NCI-H526 (cell line): Measurements from ENCODE around the gene BANK1.

Experiments
- DNase-seq, 2 experiments: peaks; one replicate each; lab custom pipeline; 2025; lab: John Stamatoyannopoulos, UW

The BANK1 gene, protein sequence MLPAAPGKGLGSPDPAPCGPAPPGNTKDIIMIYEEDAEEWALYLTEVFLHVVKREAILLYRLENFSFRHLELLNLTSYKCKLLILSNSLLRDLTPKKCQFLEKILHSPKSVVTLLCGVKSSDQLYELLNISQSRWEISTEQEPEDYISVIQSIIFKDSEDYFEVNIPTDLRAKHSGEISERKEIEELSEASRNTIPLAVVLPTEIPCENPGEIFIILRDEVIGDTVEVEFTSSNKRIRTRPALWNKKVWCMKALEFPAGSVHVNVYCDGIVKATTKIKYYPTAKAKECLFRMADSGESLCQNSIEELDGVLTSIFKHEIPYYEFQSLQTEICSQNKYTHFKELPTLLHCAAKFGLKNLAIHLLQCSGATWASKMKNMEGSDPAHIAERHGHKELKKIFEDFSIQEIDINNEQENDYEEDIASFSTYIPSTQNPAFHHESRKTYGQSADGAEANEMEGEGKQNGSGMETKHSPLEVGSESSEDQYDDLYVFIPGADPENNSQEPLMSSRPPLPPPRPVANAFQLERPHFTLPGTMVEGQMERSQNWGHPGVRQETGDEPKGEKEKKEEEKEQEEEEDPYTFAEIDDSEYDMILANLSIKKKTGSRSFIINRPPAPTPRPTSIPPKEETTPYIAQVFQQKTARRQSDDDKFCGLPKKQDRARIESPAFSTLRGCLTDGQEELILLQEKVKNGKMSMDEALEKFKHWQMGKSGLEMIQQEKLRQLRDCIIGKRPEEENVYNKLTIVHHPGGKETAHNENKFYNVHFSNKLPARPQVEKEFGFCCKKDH

DNA sequence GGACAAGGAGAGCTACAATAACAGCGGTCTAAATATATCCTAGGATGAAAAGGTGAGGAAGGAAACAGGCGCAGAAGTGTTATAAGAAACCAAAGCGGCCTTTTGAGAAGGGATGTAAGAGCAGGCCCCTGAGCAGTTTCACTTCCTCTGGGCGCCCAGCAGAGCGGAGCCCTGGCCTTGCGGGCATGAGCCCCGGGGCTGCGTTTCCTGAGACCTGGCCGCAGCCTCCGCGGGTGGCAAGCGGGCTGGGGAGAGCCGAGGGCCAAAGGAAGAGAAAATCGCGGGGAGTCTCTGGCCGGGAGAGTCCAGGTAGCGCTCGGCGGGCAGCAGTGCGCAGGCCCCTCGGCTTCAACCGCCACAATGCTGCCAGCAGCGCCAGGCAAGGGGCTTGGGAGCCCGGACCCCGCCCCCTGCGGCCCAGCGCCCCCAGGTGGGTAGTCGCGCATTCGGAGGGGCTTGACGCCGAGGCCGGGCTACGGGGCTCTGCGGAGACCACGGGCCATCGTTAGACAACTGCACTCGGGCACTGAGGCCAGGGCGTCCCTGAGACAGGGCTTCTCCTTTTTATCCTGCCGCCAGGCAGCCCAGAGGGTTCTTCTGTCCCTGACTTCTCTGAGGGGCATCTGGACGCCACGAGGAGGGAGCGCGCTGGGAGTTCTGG lies at the start of gene BANK1:
Gene BANK1, plus strand, starts transcription at position 210 of the 661 bp plus-strand sequence. Its CDS starts 151 bp downstream, at position 361.
- peak; percentile 38 to 44 for DNase-seq

DNA sequence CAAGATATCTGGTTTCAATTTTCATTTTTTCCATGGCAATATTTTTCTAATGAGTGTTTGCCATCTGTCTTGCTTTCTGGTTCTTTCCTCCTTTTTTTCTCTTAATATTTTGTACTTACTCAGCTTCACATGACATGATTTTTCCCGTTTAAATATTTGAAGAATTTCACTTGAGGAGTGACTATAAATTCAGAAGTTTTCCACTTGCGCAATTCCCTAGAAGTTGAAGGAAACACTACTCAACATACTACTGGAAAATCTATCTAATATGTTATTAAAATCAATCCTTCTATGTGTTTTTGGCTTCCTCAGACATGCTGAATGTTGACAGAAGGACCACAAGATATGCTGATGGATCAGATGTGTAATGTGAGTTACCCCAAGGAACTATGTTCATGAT lies 36.8 kb upstream of the BANK1 start:
- no peak for DNase-seq

DNA sequence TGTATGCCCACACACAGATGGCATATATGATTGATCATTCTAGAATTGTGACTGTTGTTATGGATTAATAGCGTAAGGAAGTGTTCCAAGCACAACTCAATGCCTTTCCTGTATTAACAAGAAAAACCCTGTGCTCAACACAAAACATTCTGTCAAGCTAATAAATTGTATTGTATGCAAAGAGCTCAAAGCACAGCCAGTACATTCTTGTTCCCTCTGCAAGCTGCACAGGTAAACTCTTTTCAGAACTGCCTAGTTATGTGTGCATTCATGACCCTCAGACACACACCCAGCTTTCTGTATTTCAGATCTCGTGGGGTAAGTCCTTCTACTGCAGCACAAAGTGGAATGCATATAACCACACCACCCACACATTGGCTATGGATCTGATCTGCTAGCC lies 34.3 kb upstream of the BANK1 start:
- no peak for DNase-seq

DNA sequence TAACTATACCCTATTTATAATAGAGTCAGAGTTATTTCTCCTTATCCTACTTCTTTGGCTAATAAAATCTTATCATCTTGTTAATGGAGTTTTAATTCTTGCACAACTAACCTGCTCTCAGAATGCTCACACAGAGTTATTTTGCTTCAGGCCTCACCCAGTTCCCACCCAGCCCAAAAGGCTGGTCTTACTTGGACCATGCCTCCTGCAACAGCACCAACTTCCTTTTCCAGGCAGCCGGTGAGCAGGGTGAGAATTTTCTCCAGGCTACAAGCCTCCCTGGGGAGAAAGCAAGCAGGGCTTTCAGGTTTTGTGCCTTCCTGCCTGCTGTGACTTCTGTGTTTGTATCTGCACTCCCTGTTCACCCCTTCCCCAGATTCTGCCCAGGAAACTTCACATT lies 29.1 kb upstream of the BANK1 start:
- no peak for DNase-seq

DNA sequence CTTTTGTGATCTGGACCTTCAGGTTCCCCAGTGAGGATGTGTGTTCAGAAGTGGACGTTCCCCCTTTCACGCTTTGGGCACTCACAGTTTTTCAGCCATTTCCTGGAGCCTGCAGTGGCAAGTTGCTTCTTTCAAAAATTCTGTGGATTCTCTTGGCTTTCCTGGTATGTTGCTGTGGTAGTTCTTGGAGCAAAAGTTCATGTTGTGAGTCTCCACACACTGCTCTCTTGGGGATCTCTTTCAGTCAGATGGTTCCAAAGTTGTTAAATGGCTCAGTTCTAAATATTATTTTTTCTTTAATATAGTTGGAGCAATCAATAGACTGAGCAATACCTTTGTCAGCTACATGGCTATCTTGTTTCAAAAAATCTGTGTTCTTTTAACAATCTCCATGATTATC lies 28.5 kb upstream of the BANK1 start:
- DNase-seq, result no peak

DNA sequence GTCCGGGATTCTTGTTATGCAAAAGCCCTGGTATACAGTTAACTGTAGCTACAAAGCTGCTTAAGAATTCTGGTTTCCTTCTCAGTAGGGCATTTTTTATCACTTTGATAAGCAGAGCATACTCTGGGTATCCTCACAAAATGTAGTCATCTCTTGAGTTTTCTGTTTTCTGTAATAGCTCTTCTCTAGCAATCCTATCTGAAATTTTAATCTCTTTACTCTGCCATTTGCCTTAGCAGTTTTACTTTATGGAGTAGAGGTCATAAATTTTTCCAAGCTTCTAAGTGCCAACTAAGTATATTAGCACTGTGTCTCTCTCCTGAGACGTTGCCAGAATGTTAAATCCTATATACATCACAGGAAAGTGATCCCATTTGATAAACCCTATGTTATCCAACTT lies 28.0 kb upstream of the BANK1 start:
- DNase-seq, result no peak

DNA sequence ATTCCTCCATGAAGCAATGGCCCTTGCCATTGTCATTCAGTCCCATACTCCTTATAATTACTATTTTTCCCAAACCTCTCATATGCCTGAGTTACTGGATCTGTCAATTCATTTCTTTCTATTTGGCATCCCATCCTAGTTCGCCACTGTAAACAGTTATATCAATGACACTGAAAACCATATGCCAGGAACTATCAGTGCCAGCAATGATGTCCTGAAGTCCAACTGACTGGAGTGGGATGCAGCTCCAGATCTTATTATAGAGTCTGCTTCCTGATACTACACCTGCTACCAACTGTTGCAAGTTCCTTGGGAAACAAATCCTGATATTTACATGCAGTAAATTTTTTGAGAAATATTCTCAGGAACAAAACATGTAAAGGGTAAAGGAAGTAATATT lies 27.0 kb upstream of the BANK1 start:
- no peak for DNase-seq

DNA sequence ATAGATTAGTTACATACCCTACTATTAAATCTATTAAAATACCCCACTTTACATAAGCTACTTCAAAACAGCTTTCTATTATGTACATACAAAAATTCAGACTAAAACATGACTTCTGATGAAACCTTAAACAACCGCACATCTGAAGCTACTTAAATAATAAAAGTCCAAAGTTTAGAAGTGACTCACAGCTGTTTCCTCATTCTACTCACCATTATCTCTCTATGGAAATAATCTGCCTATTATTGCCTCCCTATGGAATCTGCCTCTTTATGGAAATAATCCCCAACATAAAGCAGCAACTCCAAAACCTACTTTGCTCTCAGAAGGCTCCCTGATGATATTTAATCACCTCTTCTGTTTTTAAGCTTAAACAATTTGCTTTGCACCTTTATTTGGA lies 15.7 kb upstream of the BANK1 start:
- no peak for DNase-seq

DNA sequence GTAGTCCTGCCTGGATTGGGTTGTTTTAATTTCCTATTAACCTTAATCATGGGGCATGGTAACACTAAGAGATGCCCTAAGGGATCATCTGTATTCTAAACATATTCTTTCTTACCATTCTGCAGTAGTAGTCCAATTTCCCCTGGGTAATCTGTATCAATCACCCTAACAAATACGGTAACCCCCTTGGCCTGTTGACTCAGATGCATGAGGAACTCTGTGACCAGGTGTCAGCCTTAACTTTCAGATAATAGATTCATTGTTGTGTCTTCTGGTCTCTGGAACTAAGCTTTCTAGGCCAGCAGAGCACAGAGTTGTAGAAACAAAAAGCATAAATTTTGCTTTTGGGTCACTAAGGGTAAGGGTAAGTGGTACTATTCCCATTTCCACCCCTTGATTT lies 13.1 kb upstream of the BANK1 start:
- peak in 1 of 2 experiments; percentile 1 for DNase-seq

DNA sequence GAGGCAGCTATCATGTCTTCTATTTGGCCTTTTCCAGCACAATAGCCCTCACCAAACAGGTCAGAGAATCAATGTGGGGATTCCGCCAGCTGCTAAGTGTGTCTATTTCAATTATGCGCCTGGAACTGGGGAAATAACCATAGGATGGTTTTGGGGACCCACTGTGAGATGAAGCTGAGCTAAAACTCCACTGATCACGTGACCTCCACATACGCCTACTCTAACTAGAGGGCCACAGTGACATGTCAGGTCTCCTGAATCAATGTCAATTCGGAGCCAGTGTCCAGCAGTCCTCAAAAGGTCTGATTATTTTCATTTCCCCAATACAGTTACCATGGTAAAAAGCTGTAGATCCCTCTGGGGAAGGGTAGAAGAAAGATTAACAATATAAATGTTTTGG lies 10.2 kb upstream of the BANK1 start:
- no peak for DNase-seq

DNA sequence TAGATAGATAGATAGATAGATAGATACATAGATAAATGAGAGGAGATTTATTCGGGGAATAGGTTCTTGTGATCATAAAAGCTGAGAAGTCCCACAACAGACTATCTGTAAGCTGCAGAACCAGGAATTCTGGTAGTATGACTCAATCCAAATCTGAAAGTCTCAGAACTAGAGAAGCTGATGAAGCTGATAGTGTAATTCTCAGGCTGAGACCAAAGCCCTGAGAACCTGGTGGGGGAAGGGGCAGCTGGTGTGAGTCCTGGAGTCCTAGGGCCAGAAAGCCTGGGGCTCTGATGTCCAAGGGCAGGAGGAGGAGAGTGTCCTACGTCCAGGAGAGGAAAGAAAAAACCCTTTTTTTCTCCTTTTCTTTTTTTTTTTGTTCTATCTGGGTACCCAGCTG lies 8.0 kb upstream of the BANK1 start:
- DNase-seq, result no peak

DNA sequence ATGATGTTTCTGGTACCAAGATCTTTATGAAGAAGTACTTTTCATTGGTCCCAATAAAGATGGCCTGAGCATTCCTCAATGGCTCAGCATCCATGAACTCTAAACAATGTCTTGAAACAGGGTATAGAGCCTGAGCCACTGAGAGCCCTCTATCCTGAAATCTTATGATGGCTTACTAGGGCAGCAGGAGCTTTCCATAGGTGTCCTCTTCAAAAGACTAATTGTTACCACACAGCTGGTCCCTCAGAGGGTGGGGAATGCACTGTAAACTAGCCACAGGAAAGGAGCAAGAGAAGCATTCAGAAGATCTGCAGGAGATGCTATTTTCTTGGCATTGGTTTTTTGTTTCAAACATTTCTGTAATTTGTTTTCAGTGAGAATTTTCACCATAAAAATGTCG lies 5.6 kb upstream of the BANK1 start:
- DNase-seq, result no peak

DNA sequence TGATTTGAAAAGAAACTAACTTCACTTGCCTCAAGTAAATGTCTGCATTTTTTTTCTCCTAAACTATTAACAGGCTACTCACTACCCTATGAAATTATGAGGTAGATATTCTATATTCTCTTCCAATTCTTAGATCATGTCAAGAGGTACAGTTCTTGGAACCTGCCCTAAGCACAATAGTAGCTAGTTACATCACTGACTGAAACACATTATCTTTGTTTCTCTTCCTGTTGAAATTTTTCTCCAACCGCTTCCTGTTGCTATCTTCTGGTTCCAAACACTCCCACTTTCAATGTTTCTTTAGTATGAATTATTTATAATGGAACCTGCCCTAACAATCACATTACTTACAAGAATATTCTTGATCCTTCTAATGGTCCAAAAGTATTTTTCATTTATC lies 5.0 kb upstream of the BANK1 start:
- DNase-seq, result no peak

DNA sequence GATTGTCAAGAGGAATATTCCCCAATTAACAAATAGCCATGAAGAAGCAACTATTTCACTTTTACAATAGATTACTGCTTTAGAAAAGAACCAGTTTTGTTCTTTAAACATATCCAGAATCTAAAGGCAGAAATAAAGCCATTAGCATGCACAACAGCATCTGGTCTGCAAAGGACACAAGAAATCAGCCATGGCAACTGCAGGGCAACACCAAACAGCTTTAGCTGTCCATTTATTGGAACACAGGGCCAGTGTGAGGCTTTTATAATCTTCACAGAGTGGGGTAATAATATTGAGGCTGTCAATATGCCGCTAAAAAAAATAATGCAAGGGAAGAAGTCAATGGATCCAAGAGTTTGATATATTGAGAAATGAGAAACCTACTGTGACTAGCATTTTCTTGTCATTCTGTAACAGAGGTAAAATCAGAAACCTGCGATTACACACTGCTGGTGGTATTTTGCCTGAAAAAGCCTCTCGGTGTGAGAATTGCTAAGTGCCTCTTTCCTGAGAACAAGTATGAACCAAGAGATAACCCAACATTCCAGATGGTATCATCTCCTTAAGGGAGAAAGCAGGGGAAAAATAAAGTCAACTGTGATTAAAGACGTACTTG lies 2.7 kb upstream of the BANK1 start:
- DNase-seq, result no peak

DNA sequence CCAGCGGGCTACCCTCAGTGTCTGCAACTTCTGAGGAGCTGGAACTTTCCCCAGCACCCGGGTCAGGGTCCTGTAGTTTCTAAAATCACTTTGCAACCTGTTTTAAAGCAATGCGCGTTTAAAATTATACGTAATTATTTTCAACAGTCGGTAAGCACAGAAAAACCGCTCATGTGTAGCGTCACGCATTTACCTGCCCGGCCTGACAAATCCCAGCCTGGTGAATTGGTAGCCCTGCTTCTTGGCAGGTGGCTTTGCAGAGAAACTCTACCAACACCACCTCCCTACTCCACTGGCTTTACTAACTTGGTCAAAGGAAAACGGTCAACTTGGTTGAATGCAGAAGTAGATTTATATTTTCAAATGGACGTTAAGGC lies 640 bp downstream of the BANK1 start:
- peak in 1 of 2 experiments; percentile 44 for DNase-seq

DNA sequence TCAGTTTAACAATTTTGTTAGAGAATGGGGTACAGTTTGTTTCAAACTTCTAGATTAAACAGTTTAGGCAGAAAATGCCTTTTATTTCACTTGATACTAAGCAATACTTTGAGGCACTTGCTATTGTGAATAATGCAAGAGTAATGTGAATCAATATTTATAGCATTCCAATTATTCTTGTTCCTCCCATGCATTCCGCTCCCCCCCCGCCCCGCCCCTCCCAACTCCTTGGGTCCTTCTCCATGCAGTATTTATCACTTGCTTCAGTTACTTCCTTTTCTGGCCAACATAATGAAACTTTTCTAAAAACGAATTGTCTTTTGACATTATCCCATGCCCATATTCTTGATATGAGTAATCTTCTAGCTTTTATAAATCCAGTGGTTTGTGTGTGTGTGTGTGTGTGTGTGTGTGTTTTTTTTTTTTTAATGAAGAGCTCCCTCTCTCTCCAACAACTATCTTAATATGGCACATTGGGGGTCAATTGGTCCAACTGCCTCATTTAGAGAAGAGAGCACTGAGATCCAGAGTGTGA lies 1.6 kb downstream of the BANK1 start:
- DNase-seq, result no peak

DNA sequence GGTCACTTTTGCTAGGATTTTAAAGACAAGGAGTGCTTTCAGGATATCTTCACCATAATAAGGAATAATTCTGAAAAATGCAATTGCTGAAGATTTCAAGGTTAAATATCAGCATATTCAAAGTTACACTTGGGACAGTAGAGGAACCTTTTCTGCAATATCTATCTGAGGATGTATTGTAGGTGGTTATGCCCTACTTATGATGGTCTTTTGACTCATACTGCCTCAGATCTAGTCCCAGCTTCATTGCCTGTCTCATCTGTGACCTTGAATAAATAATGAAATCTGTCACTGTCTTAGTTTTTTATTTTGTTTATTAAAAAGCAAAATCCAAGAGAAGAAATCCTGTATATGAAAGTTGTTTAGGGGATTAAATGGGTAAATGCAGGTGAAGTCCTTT lies 2.9 kb downstream of the BANK1 start:
- no peak for DNase-seq

DNA sequence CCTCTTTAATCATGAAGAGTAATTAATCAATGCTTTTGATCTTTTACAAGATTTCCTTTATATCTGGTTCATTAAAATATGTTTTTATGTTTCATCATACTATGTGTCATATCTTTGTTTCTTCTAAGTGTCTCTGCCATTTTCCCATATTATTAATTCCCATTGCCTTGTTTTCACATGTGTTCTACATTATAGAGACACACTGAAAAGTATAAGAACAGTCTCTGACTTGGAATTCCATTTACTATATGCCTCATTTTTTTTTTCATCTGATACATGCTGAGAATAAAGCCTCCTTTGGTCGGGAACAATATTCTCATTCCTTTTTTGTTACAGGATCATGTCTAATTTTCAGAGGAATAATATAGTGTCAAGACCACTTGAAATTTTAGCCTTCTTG lies 4.3 kb downstream of the BANK1 start:
- DNase-seq, result no peak

DNA sequence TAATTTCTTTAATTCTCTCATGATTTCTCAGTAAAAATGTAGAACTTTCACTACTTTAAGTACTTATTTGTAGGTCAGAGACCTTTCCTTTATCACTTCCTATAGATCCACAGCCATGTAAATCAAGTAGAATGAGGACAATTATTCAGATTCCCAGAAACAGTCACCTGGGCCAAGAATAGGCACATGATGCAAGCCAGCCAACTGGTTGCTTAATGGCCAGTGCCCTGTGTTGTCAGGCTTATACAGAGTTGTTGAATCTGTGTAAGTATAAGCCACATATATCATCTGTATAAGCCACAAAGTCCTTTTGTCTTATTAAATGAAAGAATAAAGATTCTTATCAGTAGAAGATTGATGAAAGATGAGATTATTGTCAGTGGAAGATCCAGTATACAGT lies 5.2 kb downstream of the BANK1 start:
- DNase-seq, result no peak

DNA sequence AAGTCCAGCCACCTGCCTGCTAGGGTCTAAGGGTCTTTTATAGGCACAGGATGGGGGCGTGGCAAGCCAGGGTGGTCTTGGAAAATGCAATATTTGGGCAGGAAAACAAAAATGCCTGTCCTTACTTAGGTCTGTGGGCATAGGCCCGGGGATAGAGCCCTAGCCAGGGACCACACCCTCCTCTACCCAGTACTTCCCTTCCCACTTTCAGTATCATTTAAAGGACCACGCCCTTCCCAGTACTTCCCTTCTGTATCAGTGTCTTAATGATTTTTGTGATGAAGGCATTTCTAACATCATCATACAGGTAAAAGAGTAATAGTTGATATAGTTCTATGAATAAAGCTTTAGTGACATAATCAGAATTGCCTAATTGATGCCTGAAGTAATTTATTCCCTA lies 11.4 kb downstream of the BANK1 start:
- no peak for DNase-seq

DNA sequence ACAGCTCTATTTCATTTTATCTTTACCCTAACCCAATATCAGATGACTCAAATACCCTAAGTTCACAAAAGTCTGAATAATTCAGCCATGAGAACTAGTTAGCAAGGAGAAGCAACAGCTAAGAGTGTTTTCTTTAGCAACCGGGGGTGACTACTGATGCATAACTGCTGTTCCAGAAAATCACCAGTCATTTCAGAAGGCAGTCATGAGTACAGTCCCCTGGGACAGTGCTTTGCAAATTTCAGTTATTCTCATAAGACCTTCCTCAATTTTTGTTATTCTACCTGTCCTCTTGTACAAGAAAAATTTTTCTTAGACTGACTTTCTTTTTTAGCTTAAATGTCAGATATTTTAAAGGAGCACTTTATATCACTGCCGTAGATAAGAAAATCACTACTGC lies 16.4 kb downstream of the BANK1 start:
- peak; percentile 9 to 57 for DNase-seq

DNA sequence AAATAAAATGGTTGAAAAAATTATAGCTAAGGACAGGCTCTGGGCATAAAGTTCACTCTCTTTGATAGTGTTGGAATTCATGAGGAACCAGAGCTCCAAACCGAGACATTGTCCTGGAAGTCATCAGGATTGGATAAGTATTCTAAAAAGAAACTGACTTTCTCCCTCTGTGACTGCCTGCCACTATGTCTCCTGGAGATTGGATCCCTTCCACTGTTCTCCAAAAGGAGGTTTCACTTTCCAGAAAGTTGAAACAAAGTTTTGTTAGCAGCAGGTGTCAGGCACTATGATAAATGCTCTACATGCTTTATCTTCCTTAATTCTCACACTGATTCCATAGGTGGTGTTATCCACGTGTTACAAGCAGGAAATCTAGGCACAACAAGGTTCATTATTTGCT lies 16.8 kb downstream of the BANK1 start:
- no peak for DNase-seq
